Stimulated activated CD4-positive, alpha-beta T cell treated with anti-CD3 and anti-CD28 coated beads, Interleukin-1b, Interleukin-23, amount 100 ng/mL, for 24 hours (primary cell): ENCODE measurements around the gene PREX1.
"Not testable (repeated sequence)": the region's sequence is repeated elsewhere in the genome, so short reads cannot be mapped to it uniquely, and the experiment has no call there.

Experiments
- DNase-seq, 4 experiments: peaks; one replicate each; pipeline ENCODE4 v3.0.0-alpha.2; 2020; ENCODE audit warnings: low read depth in 4 of 4, low spot score in 1 of 4

PREX1 gene

DNA sequence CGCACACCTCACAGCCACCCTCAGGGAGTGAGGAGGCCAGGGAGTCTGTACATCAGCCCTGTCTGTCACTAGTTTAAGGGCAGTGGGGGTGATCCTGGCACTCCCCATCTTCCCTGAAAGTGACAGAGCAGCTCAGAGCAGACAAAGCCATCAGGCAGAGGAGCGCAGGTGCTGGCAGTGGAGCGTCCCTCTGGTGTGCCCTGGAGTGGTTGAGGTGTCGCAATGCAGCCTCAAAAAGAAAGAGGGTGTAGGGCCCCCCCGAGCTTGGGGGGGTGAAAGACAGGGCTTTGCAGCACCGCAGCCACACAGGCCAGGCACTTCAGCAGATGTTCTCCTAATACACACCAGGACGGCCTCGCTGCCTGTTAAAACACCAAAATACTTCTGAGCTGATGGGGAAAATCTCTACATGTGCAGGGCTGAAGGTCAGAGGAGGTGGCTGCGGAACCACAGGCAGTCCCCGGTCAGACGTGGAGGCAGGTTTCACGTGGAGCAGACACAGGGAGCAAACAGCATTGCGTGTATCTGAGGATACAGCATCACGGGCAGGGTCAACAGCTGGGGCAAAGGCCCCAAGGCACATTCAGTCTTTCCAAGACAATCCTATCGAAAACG, 69.5 kb downstream of the PREX1 start:
- DNase-seq = no peak

- DNase-seq = not testable (repeated sequence)
These were observed 71.0 kb downstream of the PREX1 start for GRCh38 chr20:48756774-48757173.

DNA sequence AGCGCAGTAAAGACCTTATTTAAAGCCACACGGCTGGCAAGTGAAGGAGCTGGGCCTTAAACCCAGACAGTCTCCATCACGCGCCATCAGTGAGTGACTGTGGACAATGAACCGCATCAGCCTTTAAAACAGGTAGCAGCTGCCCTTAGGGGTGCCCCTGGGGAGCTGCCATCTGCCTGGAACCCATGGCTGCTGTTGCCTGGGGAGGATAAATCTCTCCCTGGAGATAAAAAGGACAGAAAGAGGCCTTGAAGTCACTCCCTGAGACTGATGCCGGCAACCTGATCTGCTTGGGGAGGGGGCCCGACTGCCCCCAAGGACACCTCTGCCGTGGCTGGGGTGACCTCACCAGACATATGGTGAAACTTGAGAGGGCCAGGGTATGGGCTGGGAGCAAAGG, 73.5 kb downstream of the PREX1 start:
- DNase-seq = no peak

GRCh38 chr20:48752963-48753362, 74.8 kb downstream of the PREX1 start:
- no peak for DNase-seq

DNA sequence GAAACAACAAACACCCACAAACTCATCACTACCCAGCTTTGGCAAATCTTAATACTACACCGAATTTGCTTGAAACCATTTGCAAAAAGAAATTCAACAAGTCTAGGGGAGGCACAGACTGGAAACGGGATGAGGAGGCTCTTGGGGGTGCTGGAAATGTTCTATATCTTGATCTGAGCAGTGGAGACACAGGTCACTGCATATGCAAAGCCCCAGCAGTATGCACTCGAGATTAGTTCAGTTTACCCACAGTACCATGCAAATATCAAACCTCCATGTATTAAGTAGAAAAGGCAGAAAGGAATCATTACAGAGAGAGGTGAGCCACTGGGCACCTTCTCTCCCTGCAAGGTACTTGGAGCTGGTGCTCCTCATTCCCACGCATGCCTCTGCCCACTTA, 75.9 kb downstream of the PREX1 start:
- no peak for DNase-seq

- DNase-seq = no peak
These were observed 76.7 kb downstream of the PREX1 start for GRCh38 chr20:48750941-48751635.

- no peak for DNase-seq
These were observed 77.4 kb downstream of the PREX1 start for GRCh38 chr20:48750376-48750775.

GRCh38 chr20:48749437-48749836, 78.4 kb downstream of the PREX1 start:
- no peak for DNase-seq

GRCh38 chr20:48748556-48748955, 79.2 kb downstream of the PREX1 start:
- no peak for DNase-seq

GRCh38 chr20:48747840-48748414, 79.9 kb downstream of the PREX1 start:
- DNase-seq = no peak

DNA sequence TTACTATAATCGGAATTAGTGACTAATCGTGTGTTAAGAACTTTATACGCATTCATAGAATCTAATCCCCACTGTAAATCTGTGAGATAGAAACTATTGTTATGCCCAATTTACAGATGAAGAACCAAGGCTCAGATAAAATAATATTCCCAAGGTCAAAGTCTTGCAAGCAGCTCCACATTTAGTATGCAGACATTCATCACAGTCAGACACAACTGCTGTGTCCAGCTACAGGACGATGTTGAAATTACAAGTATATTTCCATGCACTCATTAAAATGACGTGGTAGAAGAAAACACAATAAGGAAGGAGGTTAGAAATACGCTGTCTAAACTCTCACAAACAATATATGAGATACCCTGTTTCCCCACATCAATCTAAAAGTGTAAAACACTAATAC, 82.5 kb downstream of the PREX1 start:
- DNase-seq = no peak

- no peak for DNase-seq
These were observed 83.3 kb downstream of the PREX1 start for GRCh38 chr20:48744515-48744914.

- DNase-seq = no peak
These were observed 84.0 kb downstream of the PREX1 start for GRCh38 chr20:48743807-48744206.

GRCh38 chr20:48742912-48743680, 84.7 kb downstream of the PREX1 start:
- no peak for DNase-seq

- no peak for DNase-seq
These were observed 85.6 kb downstream of the PREX1 start for GRCh38 chr20:48742233-48742632.

GRCh38 chr20:48741669-48742068, 86.1 kb downstream of the PREX1 start:
- no peak for DNase-seq

GRCh38 chr20:48740712-48741111, 87.1 kb downstream of the PREX1 start:
- DNase-seq = no peak

DNA sequence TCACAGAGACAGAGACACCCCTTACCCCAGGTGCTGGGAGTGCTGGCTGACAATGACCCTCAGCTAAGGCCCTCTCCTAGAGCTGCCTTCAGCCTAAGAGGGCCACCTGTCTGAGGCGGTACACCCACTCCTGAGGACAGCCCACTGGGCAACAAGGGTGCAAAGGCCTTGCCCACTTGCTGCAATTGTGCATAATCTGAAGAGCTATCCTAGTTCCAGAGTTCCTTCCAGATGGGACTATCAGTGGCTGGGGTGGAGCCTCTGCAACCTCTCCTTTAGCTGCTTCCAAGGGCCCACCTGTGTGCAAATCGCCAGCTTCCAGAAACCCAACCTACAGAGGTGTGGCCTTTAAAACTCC, 87.5 kb downstream of the PREX1 start:
- DNase-seq = no peak

- DNase-seq = no peak
These were observed 88.2 kb downstream of the PREX1 start for GRCh38 chr20:48739395-48740291.

DNA sequence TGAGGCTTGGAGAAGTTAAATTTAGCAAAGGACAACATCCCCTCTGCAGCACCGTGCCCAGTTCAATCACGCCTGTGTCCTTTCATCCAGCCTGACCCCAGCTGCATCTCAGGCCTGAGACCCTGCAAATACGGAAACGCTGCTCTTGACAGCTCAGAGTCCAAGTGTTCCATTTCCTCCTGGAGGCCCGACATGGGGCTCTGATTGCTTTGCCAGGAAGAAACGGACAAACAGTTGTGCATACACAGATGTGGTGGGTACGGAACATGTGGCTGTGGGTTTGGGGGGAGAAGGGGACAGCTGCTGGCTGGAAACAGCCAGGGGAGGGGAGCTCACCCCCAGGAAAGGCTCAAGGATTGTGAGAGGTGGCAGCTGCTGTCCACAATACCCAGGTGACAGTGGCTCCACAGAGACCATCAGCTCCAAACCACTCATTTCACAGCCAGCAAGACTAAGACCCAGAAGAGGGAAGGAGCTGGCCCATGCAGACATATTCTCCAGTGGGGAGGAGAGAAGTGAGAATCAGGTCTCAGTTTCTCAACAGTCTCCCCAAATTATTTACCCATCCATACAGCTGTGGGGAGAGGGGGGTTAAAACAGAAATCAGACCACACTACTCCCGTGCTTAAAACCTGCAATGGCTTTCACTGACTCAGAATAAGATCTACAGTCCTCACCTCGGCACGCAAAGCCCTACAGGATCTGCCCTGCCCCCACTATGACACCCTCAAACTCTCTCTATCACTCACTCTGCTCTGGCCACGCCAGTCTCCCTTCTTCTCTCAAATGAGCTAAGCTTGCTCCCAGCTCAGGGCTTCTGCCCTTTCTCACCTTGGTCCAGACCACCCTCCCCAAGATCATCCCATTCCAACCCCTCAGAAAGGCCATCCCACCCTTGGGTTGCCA, 89.1 kb downstream of the PREX1 start:
- DNase-seq = peak in 2 of 4 experiments; percentile 39 to 65
